OCI-LY1 (cell line): Measurements from ENCODE around the gene AFAP1L1.

Experiments
- H2AFZ ChIP-seq: fragments of 200-600 bp; sonication (generic), shearing (Covaris generic); 2 replicates; pipeline ENCODE4 v1.6.0; 2014; ENCODE audit warnings: antibody characterized with exemption, mild to moderate bottlenecking, low read length
- H3F3A ChIP-seq: fragments of 200-600 bp; sonication (generic), shearing (Covaris generic); 2 replicates; pipeline ENCODE4 v1.6.0; 2014; ENCODE audit warnings: mild to moderate bottlenecking, antibody characterized with exemption, low read length, moderate library complexity; ENCODE audit not compliant: insufficient read depth
- H3K27ac ChIP-seq: fragments of 200-600 bp; sonication (generic); 2 replicates; pipeline ENCODE4 v1.5.1; 2014; ENCODE audit warnings: low read length, mixed run types, mild to moderate bottlenecking, low read depth; ENCODE audit not compliant: poor library complexity, severe bottlenecking
- H3K27me3 ChIP-seq: fragments of 200-600 bp; sonication (generic); 2 replicates; pipeline ENCODE4 v1.6.0; 2014; ENCODE audit warnings: antibody characterized with exemption, mild to moderate bottlenecking, low read length, moderate library complexity; ENCODE audit not compliant: insufficient read depth
- H3K36me3 ChIP-seq: fragments of 200-600 bp; sonication (generic); 2 replicates; pipeline ENCODE4 v1.6.1; 2014; ENCODE audit warnings: mild to moderate bottlenecking, antibody characterized with exemption, low read length, moderate library complexity, mixed read lengths; ENCODE audit not compliant: insufficient read depth
- H3K4me1 ChIP-seq: fragments of 200-600 bp; sonication (generic); 2 replicates; pipeline ENCODE4 v1.5.1; 2014; ENCODE audit warnings: mild to moderate bottlenecking, low read length, moderate library complexity; ENCODE audit not compliant: insufficient read depth, severe bottlenecking
- H3K4me2 ChIP-seq: fragments of 200-600 bp; sonication (generic), shearing (Covaris generic); 2 replicates; pipeline ENCODE4 v1.6.1; 2014; ENCODE audit warnings: low read length
- H3K4me3 ChIP-seq: fragments of 200-600 bp; sonication (generic); 2 replicates; pipeline ENCODE4 v1.5.1; 2014; ENCODE audit warnings: low read length, low read depth, mild to moderate bottlenecking, mixed read lengths; ENCODE audit not compliant: poor library complexity, severe bottlenecking
- H3K79me2 ChIP-seq: fragments of 200-600 bp; shearing (Covaris generic); 2 replicates; pipeline ENCODE4 v1.6.1; 2016; ENCODE audit warnings: mixed run types, low read length, mixed read lengths; ENCODE audit not compliant: insufficient read depth
- H3K9ac ChIP-seq: fragments of 200-600 bp; sonication (generic), shearing (Covaris generic); 2 replicates; pipeline ENCODE4 v1.6.1; 2014; ENCODE audit warnings: mild to moderate bottlenecking, low read length, mixed read lengths
- H3K9me2 ChIP-seq: fragments of 200-600 bp; sonication (generic), shearing (Covaris generic); 2 replicates; pipeline ENCODE4 v1.6.1; 2014; ENCODE audit warnings: low read depth, mild to moderate bottlenecking, low read length, mixed read lengths
- H3K9me3 ChIP-seq: fragments of 200-600 bp; shearing (Covaris generic); 2 replicates; pipeline ENCODE4 v1.6.1; 2014; ENCODE audit warnings: low read length, mixed read lengths
- H4K20me1 ChIP-seq: fragments of 200-600 bp; sonication (generic), shearing (Covaris generic); 2 replicates; pipeline ENCODE4 v1.6.0; 2016; ENCODE audit warnings: mild to moderate bottlenecking, low read length; ENCODE audit not compliant: insufficient read depth
- CTCF ChIP-seq: fragments of 200-600 bp; sonication (generic), shearing (Covaris generic); IDR thresholded peaks from 2 replicates; pipeline ENCODE4 v1.5.1; 2017; ENCODE audit warnings: mild to moderate bottlenecking, antibody characterized with exemption, low read length, moderate library complexity, mixed read lengths
- EZH2 ChIP-seq: fragments of 200-600 bp; sonication (generic), shearing (Covaris generic); IDR thresholded peaks from 2 replicates; pipeline ENCODE4 v1.8.0; 2017; ENCODE audit warnings: borderline replicate concordance, mixed run types, mild to moderate bottlenecking, antibody characterized with exemption, low read length, moderate library complexity, mixed read lengths

AFAP1L1 gene

GRCh38 chr5:149271716-149272563 is at the start of gene AFAP1L1:
Gene AFAP1L1 (plus strand): TSS chr5:149271859. CDS start chr5:149271969, 110 bp downstream.
- Histone ChIP-seq H3K9me3 (0 out of 2 replicates have a peak, but pooled peaks cover 7% of the 10 kb centered on the region), H3F3A (no peaks in the 10 kb centered on the region), H3K4me1 (no peaks in the 10 kb centered on the region), H3K4me2 (no peak within 1 kb of the TSS), H3K36me3 (no peaks in the 10 kb centered on the region; the same call in 1 of the 2 replicates), H3K27ac (no peak within 1 kb of the TSS), H4K20me1 (no peaks in the 10 kb centered on the region), H2AFZ (no peak within 1 kb of the TSS), H3K9me2 (no peaks in the 10 kb centered on the region), H3K4me3 (no peak within 1 kb of the TSS), H3K9ac (no peak within 1 kb of the TSS), H3K27me3 (no peaks in the 10 kb centered on the region), H3K79me2 (no peaks in the 10 kb centered on the region)
- TF ChIP-seq EZH2: no peak
- no peak for TF ChIP-seq CTCF

- H2AFZ ChIP-seq: no peak overlapping the region
- no peaks in the 10 kb centered on the region for H3K4me1 ChIP-seq
- H3K27ac ChIP-seq: no peak overlapping the region
- H3F3A ChIP-seq: no peaks in the 10 kb centered on the region
- no peaks in the 10 kb centered on the region for H3K27me3 ChIP-seq
- H3K36me3 ChIP-seq: no peaks in the 10 kb centered on the region
- no peak overlapping the region for H3K9ac ChIP-seq
- H3K79me2 ChIP-seq: no peaks in the 10 kb centered on the region
- H3K9me3 ChIP-seq: no peaks in the 10 kb centered on the region
- no peaks in the 10 kb centered on the region for H3K9me2 ChIP-seq
- H3K4me3 ChIP-seq: no peak overlapping the region
- no peak overlapping the region for H3K4me2 ChIP-seq
- H4K20me1 ChIP-seq: no peaks in the 10 kb centered on the region
- TF ChIP-seq CTCF (no peak), EZH2 (no peak)
Measured at GRCh38 chr5:149223081-149223848, 48.4 kb upstream of the AFAP1L1 start.

GRCh38 chr5:149224282-149224681 is 47.4 kb upstream of the AFAP1L1 start:
- TF ChIP-seq EZH2 (no peak), CTCF (no peak)
- Histone ChIP-seq H3K4me1 (no peaks in the 10 kb centered on the region), H4K20me1 (no peaks in the 10 kb centered on the region), H3K27ac (no peak overlapping the region), H3K27me3 (no peaks in the 10 kb centered on the region), H3K79me2 (no peaks in the 10 kb centered on the region), H3K9me2 (no peaks in the 10 kb centered on the region), H3K36me3 (no peaks in the 10 kb centered on the region), H3K4me2 (no peak overlapping the region), H2AFZ (no peak overlapping the region), H3K4me3 (no peak overlapping the region), H3F3A (no peaks in the 10 kb centered on the region), H3K9me3 (no peaks in the 10 kb centered on the region), H3K9ac (no peak overlapping the region)
